ENCODE results near the gene CNTNAP2.

The CNTNAP2 gene

GRCh38 chr7:148344406-148344805 lies 2227.8 kb downstream of the CNTNAP2 start:
- DNase-seq (ENCODE audit: low read depth), result no peak

- DNase-seq (ENCODE audit: low read depth), result no peak
Observed at GRCh38 chr7:148347981-148348380, 2231.4 kb downstream of the CNTNAP2 start.

DNA sequence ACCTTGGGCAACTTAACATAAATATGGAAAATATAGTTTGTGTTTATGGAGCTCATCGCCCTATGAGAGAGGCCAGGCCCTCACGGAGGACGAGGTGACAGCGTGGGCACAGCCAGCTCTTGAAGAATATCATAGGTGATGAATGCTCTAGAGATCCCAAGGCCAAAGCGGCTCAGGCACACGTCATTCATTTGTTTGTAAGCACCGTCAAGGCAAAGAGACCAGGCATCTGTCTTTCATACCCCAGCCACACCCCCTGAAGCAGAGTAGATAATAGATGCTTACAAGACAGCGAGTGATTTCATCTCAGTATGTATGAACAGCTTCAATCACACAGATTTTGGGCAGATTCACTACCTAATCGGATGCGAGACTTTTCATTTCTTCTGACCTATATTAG lies 2231.9 kb downstream of the CNTNAP2 start:
- no peak for DNase-seq (ENCODE audit: low read depth)

GRCh38 chr7:148356303-148356702 lies 2239.7 kb downstream of the CNTNAP2 start:
- DNase-seq (ENCODE audit: low read depth), result no peak

DNA sequence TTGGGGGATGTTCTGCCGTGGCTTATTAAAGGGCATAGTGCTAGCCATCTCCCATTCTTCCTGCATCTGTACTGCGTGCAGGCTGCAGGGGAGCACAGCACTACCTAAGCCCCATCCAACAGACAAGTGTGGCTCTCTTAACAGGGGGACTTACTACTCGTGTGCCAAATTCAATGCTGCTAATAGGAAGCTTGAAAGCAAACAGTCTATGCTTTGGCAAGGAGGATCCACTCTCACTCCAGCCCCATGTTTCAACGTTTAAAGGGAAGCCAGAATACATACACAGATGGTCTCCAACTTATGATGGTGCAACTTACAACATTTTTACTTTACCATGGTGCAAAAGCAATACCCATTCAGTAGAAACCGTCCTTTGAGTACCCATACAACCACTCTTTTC lies 2245.9 kb downstream of the CNTNAP2 start:
- DNase-seq (ENCODE audit: low read depth), result no peak

DNA sequence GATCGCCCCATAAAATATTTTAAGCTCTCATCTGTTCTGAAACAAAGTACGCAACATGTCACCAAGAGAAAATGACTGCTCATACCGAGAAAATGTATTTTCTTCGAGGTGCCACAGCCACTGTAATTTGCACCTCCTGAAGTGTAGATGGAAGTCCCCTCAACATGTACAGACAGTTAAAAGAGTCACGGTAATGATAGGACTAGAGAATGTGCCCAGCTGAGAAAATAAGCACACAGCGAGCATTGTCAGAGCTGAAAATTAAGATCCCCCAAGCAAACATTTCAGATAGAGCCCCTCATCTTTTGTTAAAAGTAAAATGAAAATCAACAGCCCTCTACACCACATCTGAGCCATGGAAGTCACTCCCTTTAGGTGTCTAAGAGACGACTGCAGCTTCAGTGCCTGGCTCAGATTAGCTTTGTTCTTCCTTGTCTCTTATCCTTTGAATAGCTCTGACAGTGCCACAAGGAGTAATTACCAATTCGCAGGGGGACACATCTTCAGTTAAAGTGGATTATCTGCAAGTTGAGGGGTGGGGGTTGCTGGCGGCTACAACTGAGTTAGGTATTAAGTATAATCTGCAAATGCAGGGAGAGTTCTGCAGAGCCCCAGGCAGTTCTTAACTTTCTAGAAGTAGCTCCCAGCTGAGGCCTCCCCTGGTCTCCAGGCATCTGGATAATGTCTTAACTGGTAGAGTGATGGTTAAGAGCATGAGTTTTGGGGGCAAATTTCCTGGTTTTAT lies 2251.3 kb downstream of the CNTNAP2 start:
- no peak for DNase-seq (ENCODE audit: low read depth)

- no peak for DNase-seq (ENCODE audit: low read depth)
Observed at GRCh38 chr7:148368562-148368961, 2252.0 kb downstream of the CNTNAP2 start.

DNA sequence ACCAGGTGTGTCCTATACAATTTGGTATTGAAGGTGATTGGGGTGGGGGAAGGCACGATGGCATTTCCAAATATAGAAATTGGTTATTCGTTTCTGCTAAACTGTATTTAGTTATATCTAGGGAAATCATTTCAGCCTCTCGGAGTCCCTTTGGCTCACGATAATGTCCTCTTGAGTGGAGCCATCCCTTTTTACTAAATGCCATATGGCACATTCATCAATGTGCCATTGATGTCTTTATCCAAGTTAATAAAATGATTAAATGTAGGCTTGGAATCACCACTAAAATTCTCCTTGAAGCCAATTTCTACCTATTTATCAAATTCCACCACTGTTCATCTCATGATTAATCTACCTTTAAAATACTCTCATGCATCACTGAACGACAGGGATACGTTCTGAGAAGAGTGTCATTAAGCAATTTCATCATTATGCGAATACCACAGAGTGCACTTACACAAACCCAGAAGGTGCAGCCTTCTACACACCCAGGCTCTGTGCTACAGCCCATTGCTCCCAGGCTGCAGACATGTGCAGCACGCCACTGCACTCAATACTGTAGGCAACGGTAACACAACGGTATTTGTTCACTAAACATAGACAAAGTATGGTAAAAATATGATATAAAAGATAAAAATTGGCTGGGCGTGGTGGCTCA lies 2254.8 kb downstream of the CNTNAP2 start:
- DNase-seq (ENCODE audit: low read depth), result no peak

DNA sequence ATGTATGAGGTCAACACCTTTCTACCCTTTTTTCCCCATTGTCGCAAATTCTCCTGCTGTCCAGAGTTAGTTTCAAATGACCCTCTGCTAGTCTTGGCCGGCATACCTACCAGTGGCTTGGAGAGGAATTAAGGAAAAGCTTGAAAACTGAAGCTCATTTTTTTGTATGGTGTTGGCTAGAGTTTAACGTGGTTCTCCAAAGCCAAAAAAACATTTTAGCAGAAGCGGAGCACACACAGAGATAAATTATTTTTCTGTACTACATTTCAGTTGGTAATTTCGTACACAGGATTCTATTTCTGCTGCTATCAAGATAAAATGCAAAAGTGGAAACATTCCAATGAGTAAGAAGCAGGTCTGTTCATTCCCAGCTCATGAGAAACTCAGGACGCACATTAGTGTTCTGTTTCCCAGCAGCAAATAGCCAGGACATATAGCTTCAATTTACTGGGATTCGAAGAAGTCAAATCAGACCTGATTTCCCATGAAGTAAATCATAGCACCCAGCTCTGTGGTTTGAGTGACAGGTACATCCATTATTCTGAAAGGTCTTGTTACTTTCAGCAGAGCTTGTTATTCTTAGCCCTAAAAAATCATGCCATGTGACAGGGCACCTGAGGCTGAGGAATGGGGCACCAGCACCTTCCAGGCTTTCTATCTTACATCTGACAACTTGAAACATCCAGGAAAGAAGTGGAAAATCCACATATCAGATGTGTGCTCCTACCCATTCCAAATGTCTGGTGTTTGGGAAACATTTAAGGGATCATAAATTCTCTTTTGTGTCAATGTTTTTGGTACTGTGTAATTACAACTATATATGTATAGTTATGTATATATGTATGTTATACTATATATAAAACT lies 2258.0 kb downstream of the CNTNAP2 start:
- no peak for DNase-seq (ENCODE audit: low read depth)

DNA sequence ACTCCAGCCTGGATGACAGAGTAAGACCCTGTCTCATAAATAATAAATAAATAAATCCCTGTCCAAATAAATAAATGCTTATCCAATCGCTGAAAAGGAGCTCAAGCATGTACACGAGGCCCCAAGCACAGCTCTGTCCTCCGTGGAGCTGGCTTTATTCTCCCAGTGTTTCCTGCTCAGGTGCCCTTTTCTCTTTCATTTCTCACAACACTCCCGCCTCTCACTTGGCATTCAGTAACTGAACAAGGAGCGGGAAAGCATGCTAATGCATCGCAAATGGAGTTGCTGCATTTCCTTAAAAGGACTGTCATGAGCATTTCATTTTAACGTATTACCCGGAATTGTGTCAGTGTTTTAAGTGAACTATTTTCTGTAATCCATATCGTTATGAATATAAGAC lies 2263.1 kb downstream of the CNTNAP2 start:
- no peak for DNase-seq (ENCODE audit: low read depth)

DNA sequence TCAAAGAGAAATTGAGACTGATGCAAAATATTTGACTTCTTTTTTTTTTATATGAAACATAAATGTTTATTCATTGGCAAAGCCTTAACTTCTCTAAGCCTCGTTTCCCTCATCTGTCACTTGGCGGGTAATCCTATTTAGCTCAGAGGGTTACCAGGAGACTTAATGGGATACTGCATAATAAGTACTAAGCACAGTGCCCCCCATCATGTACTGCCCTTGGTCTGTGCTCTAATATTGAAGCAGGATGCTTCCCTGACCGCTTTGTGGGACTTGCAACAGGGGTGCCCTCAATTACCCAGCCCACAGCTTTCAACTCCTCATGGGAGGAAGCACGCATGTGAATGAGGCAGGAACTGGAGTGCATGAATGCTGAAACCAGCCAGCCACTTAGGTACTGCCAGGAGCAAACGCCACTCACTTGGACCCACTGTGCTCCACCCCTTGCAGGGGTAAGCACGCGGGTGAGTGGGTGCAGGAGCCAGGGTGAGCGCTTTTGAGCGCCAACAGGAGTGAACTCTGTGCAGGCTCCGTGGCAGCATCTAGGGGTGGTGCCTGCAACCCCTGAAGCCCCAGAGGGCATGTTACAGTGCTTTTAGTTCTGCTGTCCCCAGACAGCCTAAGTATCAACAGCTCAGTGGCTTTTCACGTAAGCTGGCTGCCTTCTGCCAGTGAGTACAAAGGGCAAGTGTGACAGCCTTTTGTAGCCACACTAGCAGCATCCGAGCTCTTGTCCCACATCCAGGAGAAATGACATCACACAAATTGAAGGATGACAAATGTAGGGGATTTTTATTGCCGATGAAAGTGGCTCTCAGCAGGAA lies 2264.2 kb downstream of the CNTNAP2 start:
- no peak for DNase-seq (ENCODE audit: low read depth)

DNA sequence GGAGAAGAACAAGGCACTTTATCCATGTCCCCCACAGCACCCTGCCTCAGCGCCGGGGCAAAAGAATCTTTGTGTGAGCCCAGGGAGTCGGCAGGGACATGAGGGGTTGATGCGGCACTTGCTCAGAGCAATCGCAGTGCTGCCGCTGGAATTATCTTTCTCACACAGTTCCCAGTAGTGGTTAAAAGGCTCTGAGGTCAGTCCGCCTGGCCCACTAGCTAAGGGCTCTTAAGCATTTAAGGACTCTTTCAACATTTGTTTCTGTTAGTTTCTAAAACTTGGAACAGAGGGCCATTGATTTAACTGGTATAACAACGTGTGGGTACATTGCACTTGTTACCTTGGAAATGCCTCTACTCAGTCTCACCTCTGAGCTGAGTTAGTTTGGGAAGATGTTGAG lies 2266.0 kb downstream of the CNTNAP2 start:
- DNase-seq (ENCODE audit: low read depth), result no peak

GRCh38 chr7:148383651-148384050 lies 2267.1 kb downstream of the CNTNAP2 start:
- no peak for DNase-seq (ENCODE audit: low read depth)

- DNase-seq (ENCODE audit: low read depth), result no peak
Observed at GRCh38 chr7:148385009-148385682, 2268.5 kb downstream of the CNTNAP2 start.

- no peak for DNase-seq (ENCODE audit: low read depth)
Observed at GRCh38 chr7:148390381-148390780, 2273.8 kb downstream of the CNTNAP2 start.

DNA sequence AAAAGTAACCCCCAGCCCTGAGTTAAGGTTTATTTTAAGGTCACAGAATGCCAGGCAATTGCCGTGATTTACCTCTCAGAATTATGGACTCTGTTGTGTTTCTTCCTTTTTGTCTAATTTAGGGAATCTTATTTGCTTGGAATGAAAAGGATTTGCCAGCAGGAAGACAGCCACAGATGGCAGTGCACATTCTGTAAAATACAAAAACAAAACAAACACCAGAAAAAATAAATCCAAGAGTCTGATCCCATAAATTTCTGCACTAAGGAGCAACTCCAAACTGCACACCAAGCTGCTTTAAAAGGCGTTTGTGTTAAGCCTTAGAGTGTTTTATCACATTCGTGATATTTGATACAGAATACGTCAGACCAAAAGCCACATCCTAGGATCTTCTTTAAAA lies 2275.0 kb downstream of the CNTNAP2 start:
- DNase-seq (ENCODE audit: low read depth), result no peak

GRCh38 chr7:148394582-148394981 lies 2278.0 kb downstream of the CNTNAP2 start:
- DNase-seq (ENCODE audit: low read depth), result no peak

DNA sequence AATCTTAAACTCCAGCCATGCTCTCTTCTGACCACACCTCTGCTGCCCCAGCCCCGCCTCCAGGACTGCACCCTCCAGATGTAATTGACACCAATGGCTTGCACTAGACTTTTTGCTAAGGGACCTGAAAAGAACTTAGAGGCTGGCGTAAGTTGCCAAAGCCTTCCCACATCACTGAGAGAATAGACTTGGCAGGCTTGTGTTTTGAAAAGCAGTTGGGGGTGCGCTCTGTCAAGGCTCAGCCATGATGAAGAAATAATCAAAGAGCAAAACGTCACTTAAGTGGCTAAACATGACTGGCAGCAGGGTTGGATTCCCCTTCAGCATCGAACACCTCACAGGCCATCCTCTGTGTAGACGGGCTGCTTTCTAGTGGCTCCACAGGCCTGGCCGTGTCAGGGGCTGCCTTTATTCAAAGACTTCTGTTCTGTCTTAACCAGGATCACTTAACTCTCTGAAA lies 2278.8 kb downstream of the CNTNAP2 start:
- DNase-seq (ENCODE audit: low read depth), result no peak

DNA sequence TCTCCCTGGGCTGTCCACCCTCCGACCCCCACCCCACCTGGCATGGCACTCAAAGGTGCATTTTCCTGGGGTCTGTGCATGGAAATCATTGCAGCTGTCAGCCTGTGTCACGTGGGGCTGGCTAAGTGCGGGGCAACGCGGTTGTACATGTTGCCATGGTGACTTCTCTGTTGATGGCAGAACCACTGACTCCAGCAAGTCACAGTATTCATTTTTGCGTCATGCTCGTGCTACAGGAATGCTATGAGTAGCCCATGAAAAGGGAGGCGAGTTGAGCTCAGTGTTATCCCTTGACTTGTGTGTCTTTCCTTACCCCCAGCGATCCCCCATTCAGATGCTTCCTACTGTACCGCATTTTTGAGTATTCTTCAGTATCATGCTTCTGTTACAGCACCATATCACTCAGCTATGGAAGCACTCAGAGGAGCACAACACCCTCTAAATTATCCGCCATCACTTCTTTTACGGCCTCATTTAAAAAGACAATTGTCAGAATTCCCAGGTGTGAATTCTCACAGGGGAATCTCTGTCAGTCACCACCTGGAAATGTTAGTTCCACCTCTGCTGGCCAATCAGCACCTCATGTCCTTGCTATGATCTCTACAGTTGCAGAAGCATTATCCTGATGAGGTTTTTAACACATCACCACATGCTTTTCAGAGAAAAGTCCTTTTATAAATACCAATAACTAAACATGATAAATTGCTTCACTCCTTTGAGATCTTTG lies 2279.6 kb downstream of the CNTNAP2 start:
- no peak for DNase-seq (ENCODE audit: low read depth)

DNA sequence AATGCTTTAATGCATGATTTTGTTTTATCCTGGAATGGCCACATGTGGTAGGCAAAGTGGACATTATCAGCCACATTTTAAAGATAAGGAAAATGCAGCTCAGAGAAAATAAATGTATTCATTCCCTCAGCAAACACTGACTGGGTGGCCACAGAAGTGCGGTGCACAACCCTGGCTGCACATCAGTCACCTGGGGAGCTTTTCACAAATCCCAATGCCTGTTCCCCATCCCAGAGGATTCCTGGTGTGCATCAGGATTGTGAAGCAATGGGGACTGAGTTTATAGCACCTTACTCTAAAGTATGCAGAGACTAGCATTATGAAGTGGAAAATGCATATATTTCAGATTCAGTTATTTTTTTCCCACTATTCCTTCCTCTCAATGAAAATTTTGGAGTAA lies 2280.5 kb downstream of the CNTNAP2 start:
- DNase-seq (ENCODE audit: low read depth), result no peak

GRCh38 chr7:148397551-148397950 lies 2280.9 kb downstream of the CNTNAP2 start:
- DNase-seq (ENCODE audit: low read depth), result no peak
